NK-92 (cell line): Measurements from ENCODE around the gene CCL21.

ENCODE experiments used
- DNase-seq: peaks from one replicate; lab custom pipeline; 2025; ENCODE audit not compliant: unreplicated experiment; lab: John Stamatoyannopoulos, UW

CCL21 gene

DNA sequence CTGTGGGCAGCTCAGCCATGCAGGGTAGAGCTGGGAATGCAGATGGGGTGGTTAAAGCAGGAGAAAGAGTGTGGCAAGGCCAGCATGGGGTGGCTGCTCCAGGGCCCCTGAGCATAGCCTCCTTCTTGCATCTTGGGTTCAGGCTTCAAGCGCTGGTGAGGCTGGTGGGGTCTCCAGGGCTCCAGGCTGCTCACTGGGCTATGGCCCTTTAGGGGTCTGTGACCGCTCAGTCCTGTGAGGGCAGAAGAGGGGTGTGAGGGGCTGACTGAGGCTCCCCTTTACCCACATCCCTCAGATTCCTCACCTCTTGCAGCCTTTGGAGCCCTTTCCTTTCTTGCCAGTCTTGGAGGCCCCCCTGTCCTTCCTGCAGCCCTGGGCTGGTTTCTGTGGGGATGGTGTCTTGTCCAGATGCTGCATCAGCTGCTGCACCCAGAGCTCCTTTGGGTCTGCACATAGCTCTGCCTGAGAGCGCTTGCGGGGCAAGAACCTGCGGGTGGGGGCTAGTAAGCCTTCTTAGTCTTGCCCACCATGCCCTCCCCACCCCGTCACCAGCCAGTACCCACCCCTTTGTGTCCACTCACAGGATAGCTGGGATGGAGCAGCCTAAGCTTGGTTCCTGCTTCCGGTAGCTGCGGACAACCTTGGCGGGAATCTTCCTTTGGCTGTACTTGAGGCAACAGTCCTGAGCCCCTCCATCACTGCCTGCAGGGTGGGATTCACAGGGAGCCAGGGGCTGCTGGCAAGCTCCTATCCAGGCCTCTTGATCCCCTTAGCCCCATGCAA is 549 bp downstream of the CCL21 start:
- DNase-seq, result no peak

DNA sequence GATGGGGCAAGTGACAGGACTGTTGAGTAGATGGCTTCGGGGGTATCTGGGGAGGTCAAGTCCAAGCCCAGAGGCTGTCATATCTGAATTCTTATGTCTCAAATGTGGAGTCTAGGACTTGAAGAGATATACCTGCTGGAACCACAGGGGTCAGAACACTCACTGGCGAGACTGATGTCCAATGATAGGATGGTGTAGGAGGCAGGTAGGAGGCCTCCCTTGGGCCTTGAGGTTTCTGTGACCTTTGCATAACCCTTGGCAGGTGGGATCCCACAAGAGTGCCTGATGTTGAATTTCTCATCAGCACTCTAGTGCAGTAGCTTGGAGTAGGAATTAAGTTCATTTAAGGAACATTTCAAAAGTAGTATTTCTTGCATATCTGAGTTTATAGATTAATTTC is 2.8 kb downstream of the CCL21 start:
- no peak for DNase-seq

DNA sequence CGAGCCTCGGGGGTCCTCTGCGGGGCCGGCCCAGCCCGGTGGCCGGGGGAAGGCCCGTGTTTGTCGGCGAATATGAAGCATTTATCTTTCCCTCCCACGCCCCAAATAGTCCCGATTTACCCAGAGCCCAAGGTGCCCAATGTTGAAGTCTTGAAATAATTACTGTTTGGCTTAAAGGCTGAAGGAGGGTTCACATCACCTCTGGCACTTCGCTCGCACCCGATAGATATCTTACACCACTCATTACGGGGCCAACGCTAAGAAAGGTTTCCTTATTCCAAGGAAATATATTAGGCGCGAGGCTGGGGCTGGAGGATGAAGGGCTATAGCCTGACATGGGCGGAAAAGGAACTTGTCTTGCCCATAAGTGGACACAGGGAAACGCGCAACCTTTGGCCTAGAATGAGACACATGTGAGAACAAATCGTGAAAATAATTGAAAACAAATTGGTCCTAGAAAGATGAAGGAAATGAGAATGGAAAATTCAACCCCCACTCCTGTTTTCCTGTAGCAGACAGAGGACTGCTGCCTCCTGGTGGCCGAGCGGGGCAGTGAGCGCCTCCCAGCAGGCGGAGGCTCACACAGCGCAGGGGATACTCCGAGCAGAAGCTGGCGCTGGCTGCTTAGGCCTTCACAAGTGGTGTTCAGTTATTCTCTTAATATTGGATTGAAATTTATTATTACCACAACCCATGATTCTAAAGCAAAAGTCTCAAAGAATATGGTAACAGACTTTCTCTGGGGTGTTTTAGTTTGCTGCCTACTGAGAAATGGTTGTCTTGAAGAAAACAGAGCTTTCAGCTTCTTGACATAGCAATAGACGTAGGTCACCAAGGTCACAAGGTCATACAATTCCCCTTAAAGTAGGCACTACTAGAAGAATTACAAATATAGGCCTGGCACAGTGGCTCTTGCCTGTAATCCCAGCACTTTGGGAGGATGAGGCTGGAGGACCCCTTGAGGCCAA is 7.9 kb downstream of the CCL21 start:
- no peak for DNase-seq

DNA sequence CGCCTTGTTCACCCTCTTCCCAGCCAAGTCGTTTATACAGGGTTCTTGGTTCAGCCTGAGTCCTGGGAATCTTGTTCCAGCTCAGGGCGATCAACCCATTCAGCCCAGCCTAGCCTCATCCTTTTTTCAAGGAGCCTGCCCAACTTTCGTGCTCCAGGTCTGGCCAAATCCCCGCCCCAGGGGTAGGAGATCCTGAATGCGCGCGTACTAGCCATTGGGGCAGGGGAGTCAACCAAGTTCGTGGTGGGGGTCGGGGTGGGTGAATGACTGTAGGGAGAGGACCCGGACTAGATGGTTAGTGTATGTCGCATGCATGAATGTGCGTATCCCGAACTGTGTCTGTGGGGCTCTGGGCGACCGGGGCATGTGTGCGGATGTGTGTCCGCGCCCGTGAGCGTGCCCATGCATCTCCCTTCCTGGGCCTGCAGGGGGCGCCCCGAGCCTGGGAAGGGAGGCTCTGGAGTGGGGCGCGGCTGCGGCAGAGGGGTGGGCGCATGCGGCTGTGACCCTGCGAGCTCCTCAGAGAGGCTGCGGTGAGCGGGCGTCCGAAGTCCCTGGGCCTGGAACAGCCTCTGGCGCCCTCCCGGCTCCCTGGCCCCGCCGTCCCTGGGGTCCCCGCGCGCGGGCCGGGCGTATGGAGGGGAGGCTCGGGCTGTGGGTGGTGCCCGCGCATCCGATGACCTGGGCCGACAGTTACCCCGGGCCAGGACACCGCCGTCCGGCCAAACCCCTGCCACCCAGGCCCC is 8.7 kb downstream of the CCL21 start:
- no peak for DNase-seq

DNA sequence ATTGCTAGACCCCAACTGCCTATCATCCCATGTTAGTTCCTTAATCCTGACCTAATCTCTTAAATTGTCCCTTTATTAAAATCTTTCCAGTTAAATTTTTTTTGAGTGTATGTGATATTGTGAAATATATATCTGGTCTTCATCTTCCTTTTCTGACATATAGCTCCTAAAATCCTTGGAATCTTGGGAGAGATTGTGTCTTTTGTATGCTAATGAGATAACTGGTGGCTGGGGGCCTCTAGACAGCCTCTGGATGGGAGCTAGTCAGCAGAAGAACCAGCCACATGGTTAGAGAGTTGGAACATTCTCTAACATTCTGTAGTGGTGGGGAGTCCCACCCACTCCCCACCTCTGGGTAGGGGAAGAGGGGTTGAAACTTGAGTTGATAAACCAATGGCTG is 15.1 kb downstream of the CCL21 start:
- DNase-seq, result no peak

DNA sequence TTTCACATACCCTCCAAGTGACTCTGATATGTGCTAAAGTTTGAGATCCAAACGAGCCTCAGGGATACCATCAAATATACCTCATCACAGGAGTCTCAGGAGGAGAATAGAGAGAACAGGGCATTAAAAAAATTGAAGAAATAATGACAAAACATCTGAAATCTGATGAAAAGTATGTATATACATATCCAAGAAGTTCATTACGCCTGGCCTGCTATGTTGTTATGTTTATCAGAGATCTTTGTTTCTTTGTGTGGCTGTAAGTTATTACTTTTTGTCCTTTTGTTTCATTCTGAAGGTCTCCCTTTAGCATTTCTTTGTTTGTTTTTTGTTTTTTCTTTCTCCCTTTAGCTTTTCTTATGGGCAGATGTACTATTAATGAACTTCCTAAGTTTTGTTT is 16.4 kb downstream of the CCL21 start:
- DNase-seq, result no peak

DNA sequence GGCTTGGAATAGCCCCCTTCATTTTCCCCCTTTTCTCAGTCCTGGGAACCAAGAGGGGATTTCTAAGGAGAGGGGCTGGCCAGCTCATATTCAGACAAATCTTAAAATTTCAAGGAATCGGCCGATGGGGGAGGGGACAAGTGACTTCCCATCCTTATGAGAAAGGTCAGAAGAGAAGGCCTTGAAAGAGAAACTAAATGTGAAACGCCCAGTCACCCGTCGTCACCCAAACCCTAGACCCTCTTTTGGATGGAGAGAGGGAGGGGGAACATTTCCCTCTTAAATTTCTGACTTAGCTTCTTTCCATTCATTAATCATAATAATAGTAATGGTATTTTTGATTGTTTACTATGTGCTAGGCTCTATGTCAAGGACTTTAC is 18.0 kb downstream of the CCL21 start:
- DNase-seq, result no peak

DNA sequence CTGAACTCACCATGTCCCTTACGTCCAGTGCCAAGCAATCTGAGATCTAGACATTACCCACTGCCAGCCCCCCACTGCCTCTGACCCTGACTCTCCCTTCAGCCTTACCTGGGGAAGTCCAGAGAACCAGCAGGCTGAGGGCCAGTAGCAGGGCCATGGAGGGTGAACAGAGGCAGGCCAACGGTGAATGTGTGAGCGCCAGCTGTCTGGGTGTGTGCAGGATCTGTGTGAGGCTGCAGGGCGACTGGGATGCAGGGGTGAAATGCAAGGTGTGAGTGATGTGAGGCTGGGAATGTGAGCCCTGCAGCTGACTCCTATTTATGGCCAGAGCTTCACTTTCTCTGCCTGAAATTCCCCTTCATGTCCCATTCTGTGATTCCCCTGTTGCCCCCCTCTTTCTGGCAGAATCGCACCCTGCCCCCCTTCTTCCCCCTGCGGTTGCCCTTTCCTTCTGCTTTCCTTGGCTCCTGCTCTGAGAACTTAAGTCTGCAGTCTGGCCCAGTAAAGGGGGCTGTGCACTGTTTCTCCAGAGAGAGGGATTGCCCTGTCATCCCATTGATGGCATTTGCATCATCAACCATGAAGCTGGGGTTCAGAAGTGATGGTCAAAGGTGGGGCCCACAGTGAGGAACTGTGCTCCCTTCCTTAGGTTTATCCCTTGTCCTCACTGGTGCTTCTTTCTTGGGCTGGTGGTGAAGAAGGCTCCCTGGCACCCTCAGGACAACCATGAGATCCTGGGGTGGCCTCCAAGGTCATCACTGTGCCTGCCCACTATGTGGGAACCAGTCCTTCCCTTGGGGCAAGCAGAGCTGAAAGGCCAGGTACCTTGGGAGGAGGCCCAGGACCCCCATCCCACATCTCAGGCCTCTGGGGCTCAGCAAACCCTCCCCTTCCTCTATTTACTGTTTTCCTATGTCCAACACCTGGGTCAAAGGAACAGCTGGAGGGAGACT is 18.7 kb downstream of the CCL21 start, which contains the start of gene CCL19:
Gene CCL19, minus strand, starts transcription at position 294 of the 953 bp plus-strand sequence. Its CDS starts 137 bp downstream, at position 157.
- no peak for DNase-seq

DNA sequence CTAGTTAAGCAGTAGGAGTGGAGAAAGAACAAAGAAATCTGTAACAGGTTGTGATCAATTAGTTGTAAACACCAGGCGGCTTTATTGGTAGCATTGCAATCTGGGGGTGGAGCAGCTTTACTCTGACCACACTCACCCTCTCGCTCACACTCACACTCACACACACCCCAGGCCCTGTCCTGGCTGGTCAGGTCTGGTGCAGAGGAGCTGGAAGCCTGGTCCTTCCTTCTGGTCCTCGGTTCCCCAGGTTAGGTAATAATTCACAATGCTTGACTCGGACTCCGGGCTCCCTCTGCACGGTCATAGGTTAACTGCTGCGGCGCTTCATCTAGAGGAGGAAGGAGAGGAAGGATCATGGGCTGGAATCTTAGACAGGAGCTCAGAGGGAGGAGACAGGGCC is 20.4 kb downstream of the CCL21 start:
- no peak for DNase-seq

DNA sequence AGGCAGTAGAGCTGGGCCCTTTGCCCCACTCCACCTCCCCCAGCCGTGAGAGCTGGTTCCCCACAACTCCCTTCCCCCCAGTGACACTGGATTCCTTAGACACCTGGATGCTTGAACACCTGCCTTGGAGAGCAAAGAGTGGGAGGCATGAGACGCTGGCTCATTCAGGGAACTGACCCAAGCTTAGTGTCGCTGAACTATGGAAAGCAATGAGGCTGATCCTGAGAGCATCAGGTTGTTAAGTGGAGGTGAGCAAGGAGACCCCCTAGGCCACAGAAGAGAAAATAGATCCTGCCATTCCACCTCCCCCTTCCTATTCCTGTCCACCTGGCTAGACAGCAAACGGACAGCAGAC is 20.8 kb downstream of the CCL21 start:
- no peak for DNase-seq

DNA sequence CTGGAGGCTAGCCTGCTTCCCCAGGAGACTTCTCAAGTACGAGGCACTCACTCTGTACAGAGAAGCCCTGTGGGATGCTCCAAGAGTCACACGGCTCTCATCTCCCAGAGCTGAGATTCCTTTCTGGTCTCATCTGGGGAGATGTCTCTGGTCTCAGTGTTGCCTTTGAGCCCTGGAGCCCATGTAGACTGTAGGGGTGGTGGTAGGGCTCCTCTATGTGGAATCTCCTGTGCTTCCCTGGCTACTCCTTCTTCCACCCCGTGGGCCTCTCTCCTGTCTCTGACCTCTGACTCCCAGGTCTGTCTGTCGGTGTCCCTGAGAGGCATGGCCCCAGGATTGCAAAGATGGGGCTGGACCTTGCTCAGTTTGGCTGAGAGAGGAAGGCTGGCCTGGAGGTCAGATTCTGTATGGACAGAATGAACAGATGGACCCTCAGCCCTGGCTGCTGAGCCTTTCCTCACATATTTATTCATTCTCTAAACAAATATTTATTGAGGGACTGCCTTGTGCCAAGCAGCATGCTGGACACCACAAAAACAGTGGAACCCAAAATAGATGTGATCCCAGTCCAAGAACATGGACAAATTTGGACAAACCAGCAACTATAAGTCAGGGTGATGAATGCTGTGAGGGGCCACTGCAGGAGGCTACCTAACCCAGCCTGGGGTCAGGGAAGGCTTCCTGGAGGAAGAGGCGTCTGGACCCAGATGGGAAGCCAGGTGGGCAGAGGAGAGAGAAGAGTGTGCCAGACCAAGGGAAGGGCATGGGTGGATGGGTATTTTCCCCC is 21.4 kb downstream of the CCL21 start:
- DNase-seq, result no peak

DNA sequence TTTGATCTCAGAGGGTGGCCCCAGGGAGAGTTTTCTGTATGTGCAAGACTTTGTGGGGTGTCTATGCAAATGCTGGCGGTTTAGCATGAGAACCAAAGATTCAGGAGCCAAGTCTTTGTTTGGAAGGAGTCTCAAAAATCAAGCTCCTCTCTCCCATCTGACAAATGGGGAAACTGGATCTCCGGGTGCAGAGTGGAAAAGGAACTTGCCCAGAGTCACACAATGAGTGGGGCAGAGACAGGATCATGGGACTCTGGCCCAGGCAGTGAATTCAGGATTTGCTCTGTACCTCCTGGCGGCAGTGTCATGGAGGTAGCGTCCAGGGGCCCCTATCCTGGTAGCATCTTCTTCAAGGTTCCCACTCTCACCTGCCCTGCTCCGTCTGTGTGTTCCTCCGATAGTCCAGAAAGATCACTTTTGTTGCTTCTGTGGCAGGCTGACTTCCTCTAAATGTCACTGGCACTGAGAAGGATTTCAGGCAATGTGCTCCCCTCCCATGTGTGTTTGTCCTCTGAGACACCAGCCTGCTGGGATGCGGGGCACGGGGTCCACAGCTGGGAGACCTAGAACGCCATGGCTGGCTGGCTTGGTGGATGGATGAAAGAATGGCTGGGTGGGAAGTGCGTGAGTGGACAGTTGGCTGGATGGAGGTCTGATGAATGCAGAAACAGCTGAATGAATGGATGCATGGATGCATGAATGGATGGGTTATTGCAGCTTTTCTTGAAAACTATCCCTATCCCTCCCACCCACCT is 22.5 kb downstream of the CCL21 start:
- no peak for DNase-seq

DNA sequence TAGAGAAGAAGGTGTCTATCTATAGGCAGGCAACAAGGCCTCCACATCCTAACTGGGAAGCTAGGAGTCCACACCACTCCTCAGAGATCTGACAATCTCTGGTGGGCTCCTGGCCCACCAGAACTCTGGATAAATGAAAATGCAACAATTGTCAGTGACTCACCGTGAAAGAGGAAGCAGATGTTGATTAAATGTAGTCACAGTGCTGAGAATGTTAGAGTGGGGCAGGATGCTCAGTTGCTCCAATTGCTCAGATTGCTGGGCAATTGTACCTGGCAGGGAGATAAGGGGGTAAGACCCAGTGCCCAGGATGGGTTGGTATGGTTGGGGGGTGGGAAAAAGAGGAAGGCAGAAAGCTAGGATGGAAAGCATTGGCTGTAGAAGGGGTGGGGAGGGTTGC is 23.2 kb downstream of the CCL21 start:
- no peak for DNase-seq

DNA sequence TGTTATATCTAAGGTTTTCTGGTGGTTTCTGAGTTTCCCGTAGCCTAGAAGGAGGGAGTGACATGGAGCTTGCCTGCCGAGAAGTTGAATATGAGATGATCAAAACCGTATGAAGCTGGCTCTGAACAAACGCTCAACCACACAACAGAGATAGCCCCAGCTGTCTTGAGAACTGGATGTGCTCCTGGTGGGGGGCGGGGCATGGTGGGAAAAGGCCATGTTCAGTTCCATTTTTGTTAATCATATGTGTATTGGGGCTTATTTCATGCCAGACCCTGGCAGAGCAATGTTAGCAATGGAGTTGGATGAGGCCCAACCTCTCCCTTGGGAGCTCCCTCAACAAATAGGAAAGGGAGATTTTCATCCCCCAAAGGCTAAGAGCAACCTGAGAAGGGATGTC is 23.7 kb downstream of the CCL21 start:
- no peak for DNase-seq

DNA sequence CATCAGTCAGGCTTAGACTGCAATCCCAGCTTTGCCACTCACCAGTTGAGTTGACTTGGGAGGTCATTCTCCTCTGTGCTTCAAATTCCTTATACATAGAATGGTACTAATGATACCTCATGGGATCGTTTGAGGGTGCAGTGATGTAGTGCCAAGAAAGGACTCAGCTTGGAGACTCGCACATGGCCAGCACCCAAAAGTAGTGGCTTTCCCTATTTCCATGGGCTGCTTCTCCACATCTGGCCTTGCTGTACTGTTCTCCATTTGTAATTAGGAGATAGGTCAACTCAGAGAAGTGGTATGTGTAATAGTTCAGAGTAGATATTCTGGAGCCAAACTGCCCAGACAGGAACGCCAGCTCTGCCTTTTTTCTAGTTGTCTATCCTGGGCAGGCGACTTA is 24.3 kb downstream of the CCL21 start:
- DNase-seq, result no peak

DNA sequence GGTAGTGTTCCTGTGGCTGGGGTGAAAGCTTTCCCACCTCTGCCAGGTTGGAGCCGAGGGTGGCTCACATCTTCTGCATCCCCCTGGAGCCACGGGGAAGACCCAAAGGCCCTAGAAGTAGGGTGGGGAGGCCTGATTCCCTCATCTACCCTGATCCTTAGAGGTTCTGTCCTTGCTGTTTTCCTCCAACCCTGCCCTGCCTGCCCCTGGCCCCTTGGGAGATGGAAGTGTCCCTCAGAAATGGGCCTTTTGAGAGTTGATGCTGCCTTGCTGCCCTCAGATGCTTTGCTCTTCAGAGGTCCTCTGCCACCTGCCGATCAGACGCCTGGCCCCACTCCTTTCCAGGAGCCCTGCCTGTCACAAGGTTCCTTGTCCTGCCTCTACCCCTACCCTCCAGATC is 25.1 kb downstream of the CCL21 start:
- no peak for DNase-seq

DNA sequence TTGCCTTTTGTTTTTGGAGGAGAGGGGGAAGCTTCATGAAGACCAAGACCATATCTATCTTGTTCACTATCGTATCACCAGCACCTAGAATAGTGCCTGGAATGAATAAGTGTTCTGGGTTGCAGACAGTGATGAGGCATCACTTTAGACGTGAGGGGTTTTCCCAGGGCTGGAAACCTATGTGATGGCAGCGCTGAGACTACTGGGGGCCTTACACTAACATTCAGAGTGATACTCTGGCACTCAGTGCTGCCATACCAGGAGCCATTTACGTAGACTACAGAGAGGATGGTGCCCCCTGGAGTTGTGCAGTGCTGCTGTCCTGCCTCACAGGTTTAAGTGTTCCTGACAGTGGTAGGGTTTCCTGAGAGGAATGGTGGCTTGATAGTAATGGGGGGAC is 25.8 kb downstream of the CCL21 start:
- no peak for DNase-seq

DNA sequence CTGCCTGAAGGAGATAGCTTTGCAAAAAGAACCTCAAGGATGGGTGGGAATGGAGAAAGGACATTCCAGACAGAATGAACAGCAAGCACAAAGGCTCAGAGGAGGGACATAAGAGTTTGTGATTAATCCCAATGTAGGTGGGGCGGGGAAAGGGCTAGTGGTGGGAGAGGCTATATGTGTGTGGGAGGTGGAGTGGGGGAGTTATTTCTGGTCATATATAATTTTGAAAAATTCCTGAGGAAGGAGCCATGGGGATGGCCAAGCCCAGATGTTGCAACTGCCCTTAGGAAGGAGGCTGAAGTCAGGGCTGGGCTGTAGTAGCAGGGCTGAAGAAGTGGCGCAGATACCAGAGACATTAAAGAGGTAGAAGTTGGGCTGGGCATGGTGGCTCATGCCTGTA is 34.1 kb downstream of the CCL21 start:
- DNase-seq, result no peak
